ENCODE results near the gene CGA. TPM values are rescaled to one million over a fixed set of nuclear protein-coding genes. Genes with fewer than 3 reads are reported as not detected.

The CGA gene
- total and polyA plus RNA-seq, 2 experiments from 2014 or later, result 5.4 to 43.8 TPM

DNA sequence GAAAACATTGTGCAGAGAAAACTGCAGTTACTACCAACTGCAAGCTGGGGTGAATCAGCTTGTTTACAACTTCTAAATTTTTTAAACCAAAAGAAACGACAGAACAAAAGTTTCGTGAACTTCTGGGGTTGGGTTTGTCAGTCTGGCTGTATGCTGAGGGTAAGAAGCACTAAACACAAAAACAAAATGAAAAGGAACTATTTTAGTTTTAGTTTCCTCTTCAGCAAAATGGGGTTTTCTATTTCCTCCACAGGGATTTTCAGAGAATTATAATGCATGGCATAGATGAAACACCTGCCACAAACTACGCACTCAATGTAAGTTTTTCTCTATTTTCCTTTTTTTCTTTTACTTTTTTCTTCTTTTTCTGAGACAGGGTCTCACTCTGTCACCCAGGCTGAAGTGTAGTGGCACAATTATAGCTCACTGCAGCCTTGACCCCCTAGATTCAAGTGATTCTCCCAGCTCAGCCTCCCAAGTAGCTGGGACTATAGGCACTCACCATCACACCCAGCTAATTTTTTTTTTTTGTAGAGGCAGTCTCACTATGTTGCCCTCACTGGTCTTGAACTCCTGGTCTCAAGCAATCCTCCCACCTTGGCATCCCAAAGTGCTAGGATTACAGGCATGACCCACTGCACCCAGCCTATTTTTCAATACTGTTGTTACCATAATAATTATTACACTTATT is 40.6 kb downstream of the CGA start:
- Histone ChIP-seq H3K9me3 (ENCODE audit: low read depth) (no peaks in the 10 kb centered on the region), H2AFZ (no peak overlapping the region), H3K27me3 (no peaks in the 10 kb centered on the region), H3K36me3 (replicated peaks; ENCODE audit: insufficient read depth, low read depth) (no peaks in the 10 kb centered on the region), H3K27ac (no peak overlapping the region), H3K4me2 (no peak overlapping the region), H3K4me3 (no peak overlapping the region), H3K9me2 (replicated peaks; ENCODE audit: insufficient read depth) (no peaks in the 10 kb centered on the region), H3K4me1 (ENCODE audit: insufficient read depth) (no peaks in the 10 kb centered on the region), H4K20me1 (ENCODE audit: insufficient read depth, poor library complexity, severe bottlenecking) (no peaks in the 10 kb centered on the region), H3K79me2 (no peaks in the 10 kb centered on the region)
- no peak for DNase-seq (ENCODE audit: low spot score)
- no peak for TF ChIP-seq EZH2phosphoT487 (IDR thresholded peaks at IDR 0.05; ENCODE audit: low read depth, severe bottlenecking, unreplicated experiment)
- no peak for TF ChIP-seq CTCF (IDR thresholded peaks at IDR 0.05; ENCODE audit: poor library complexity)
- TF ChIP-seq EZH2 (IDR thresholded peaks at IDR 0.05; ENCODE audit: borderline replicate concordance), result no peak
- 93% methylated on average over 3 of the region's 3 CpGs for WGBS (ENCODE audit: low lambda C conversion rate, missing lambda C conversion rate)

GRCh38 chr6:87053312-87053711 is 41.6 kb downstream of the CGA start:
- Histone ChIP-seq H3K27ac (no peak overlapping the region), H3K9me2 (replicated peaks; ENCODE audit: insufficient read depth) (no peaks in the 10 kb centered on the region), H3K27me3 (no peaks in the 10 kb centered on the region), H3K79me2 (no peaks in the 10 kb centered on the region), H3K4me1 (ENCODE audit: insufficient read depth) (no peaks in the 10 kb centered on the region), H4K20me1 (ENCODE audit: insufficient read depth, poor library complexity, severe bottlenecking) (no peaks in the 10 kb centered on the region), H3K4me3 (no peak overlapping the region), H3K36me3 (replicated peaks; ENCODE audit: insufficient read depth, low read depth) (no peaks in the 10 kb centered on the region), H3K4me2 (no peak overlapping the region), H2AFZ (no peak overlapping the region), H3K9me3 (ENCODE audit: low read depth) (no peaks in the 10 kb centered on the region)
- no peak for DNase-seq (ENCODE audit: low spot score)
- WGBS (ENCODE audit: low lambda C conversion rate, missing lambda C conversion rate), result 91% methylated on average over 1 of the region's 1 CpG
- TF ChIP-seq CTCF (IDR thresholded peaks at IDR 0.05; ENCODE audit: poor library complexity) (no peak), EZH2phosphoT487 (IDR thresholded peaks at IDR 0.05; ENCODE audit: low read depth, severe bottlenecking, unreplicated experiment) (no peak), EZH2 (IDR thresholded peaks at IDR 0.05; ENCODE audit: borderline replicate concordance) (no peak)

DNA sequence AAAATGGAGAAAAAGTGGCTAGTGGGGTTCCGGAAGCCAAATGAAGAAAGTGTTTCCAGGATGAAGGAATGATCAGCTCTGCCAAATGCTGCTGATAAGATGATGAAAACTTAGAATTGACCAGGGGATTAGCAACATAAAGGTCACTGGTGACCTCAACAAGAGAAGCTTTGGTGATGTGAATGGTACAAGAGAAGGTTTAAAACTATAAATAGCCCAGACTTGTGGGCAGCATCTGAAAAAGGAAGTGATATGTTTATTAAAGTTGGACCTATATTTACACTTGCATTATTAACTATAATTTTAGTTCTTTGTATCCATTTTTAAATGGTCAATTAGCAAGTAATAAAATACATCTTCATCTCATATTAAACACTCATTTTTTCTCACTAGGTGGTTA is 45.1 kb downstream of the CGA start:
- H3K27ac ChIP-seq, result no peak overlapping the region
- no peak overlapping the region for H2AFZ ChIP-seq
- no peaks in the 10 kb centered on the region for H3K79me2 ChIP-seq
- H3K4me2 ChIP-seq, result no peak overlapping the region
- H3K4me3 ChIP-seq, result no peak overlapping the region
- 100% methylated on average over 1 of the region's 1 CpG for WGBS (ENCODE audit: low lambda C conversion rate, missing lambda C conversion rate)
- H4K20me1 ChIP-seq (ENCODE audit: insufficient read depth, poor library complexity, severe bottlenecking), result no peaks in the 10 kb centered on the region
- no peaks in the 10 kb centered on the region for H3K27me3 ChIP-seq
- DNase-seq (ENCODE audit: low spot score), result no peak
- TF ChIP-seq EZH2phosphoT487 (IDR thresholded peaks at IDR 0.05; ENCODE audit: low read depth, severe bottlenecking, unreplicated experiment) (no peak), EZH2 (IDR thresholded peaks at IDR 0.05; ENCODE audit: borderline replicate concordance) (no peak), CTCF (IDR thresholded peaks at IDR 0.05; ENCODE audit: poor library complexity) (no peak)
- H3K4me1 ChIP-seq (ENCODE audit: insufficient read depth), result no peaks in the 10 kb centered on the region
- no peaks in the 10 kb centered on the region for H3K9me3 ChIP-seq (ENCODE audit: low read depth)
- H3K9me2 ChIP-seq (replicated peaks; ENCODE audit: insufficient read depth), result no peaks in the 10 kb centered on the region
- no peaks in the 10 kb centered on the region for H3K36me3 ChIP-seq (replicated peaks; ENCODE audit: insufficient read depth, low read depth)
